ENCODE results near the gene CARS1.

Gene CARS1

GRCh38 chr11:2980168-2980840, 76.9 kb downstream of the CARS1 start:
- Histone ChIP-seq H3K4me3 (ENCODE audit: insufficient read length, low read depth) (no peak overlapping the region), H3K9me3 (ENCODE audit: insufficient read depth, low read length) (no peaks in the 10 kb centered on the region), H3K4me1 (ENCODE audit: insufficient read depth, insufficient read length) (no peaks in the 10 kb centered on the region), H3K27me3 (ENCODE audit: insufficient read depth, insufficient read length) (no peaks in the 10 kb centered on the region), H3K9ac (ENCODE audit: insufficient read length, low read depth) (no peak overlapping the region), H3K36me3 (ENCODE audit: insufficient read depth, insufficient read length, low read length) (peaks cover 70% of the 10 kb centered on the region)
- no peak for DNase-seq (ENCODE audit: low read depth, low spot score)
- TF ChIP-seq YY1 (IDR thresholded peaks at IDR 0.05; ENCODE audit: insufficient read depth, insufficient read length) (no peak), ZNF274 (IDR thresholded peaks at IDR 0.05; ENCODE audit: low read depth, low read length) (no peak), SUZ12 (IDR thresholded peaks at IDR 0.05; ENCODE audit: extremely low read depth, insufficient read depth, insufficient read length) (no peak)

DNA sequence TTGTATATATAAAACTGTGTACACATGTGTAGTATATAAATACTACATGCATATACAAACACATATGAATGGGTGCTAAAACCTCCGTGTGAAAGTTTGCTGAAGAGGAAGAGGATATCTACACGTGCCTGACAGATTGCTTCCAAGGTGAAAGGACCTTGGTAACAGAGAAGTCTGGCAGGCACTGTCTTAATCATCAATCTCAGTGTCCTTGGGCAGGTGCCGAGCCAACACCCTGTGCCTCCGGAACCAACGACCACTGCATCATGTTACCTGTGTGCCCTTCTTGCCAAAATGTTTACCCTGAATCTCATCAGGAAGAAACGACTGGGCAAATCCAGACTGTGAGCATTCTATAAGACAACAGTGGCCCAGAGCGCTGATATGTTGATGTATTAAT, 80.1 kb downstream of the CARS1 start:
- Histone ChIP-seq H3K27me3 (ENCODE audit: insufficient read depth, insufficient read length) (no peaks in the 10 kb centered on the region), H3K4me3 (ENCODE audit: insufficient read length, low read depth) (no peak overlapping the region), H3K4me1 (ENCODE audit: insufficient read depth, insufficient read length) (no peaks in the 10 kb centered on the region), H3K36me3 (ENCODE audit: insufficient read depth, insufficient read length, low read length) (peaks cover 82% of the 10 kb centered on the region), H3K9ac (ENCODE audit: insufficient read length, low read depth) (no peak overlapping the region), H3K9me3 (ENCODE audit: insufficient read depth, low read length) (no peaks in the 10 kb centered on the region)
- TF ChIP-seq YY1 (IDR thresholded peaks at IDR 0.05; ENCODE audit: insufficient read depth, insufficient read length) (no peak), ZNF274 (IDR thresholded peaks at IDR 0.05; ENCODE audit: low read depth, low read length) (no peak), SUZ12 (IDR thresholded peaks at IDR 0.05; ENCODE audit: extremely low read depth, insufficient read depth, insufficient read length) (no peak)
- no peak for DNase-seq (ENCODE audit: low read depth, low spot score)

- Histone ChIP-seq H3K4me1 (ENCODE audit: insufficient read depth, insufficient read length) (no peaks in the 10 kb centered on the region), H3K27me3 (ENCODE audit: insufficient read depth, insufficient read length) (no peaks in the 10 kb centered on the region), H3K9ac (ENCODE audit: insufficient read length, low read depth) (no peak overlapping the region), H3K36me3 (ENCODE audit: insufficient read depth, insufficient read length, low read length) (peaks cover 88% of the 10 kb centered on the region), H3K9me3 (ENCODE audit: insufficient read depth, low read length) (no peaks in the 10 kb centered on the region), H3K4me3 (ENCODE audit: insufficient read length, low read depth) (no peak overlapping the region)
- no peak for DNase-seq (ENCODE audit: low read depth, low spot score)
- TF ChIP-seq YY1 (IDR thresholded peaks at IDR 0.05; ENCODE audit: insufficient read depth, insufficient read length) (no peak), ZNF274 (IDR thresholded peaks at IDR 0.05; ENCODE audit: low read depth, low read length) (no peak), SUZ12 (IDR thresholded peaks at IDR 0.05; ENCODE audit: extremely low read depth, insufficient read depth, insufficient read length) (no peak)
Observed at GRCh38 chr11:2976294-2977063, 80.7 kb downstream of the CARS1 start.

DNA sequence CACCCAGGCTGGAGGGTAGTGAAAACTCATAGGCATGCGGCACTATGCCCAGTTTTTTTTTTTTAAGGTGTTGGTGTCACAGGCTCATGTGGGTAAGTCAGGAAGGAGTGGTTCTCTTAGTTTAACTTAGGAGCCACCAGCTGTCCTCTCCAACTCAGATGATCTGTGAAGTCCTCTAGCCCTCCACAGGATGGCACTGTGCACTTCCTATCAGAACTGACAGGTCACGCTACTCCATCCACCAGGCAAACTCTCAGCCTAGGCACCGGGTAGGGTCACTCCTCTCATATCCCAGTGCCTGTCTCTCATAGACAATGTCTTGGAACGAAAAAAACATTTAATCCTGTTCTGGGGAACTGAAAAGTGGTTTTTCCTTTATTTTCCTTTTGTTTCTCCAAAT, 81.6 kb downstream of the CARS1 start:
- Histone ChIP-seq H3K36me3 (ENCODE audit: insufficient read depth, insufficient read length, low read length) (peaks cover 97% of the 10 kb centered on the region), H3K27me3 (ENCODE audit: insufficient read depth, insufficient read length) (no peaks in the 10 kb centered on the region), H3K4me3 (ENCODE audit: insufficient read length, low read depth) (no peak overlapping the region), H3K4me1 (ENCODE audit: insufficient read depth, insufficient read length) (no peaks in the 10 kb centered on the region), H3K9ac (ENCODE audit: insufficient read length, low read depth) (no peak overlapping the region), H3K9me3 (ENCODE audit: insufficient read depth, low read length) (no peaks in the 10 kb centered on the region)
- TF ChIP-seq SUZ12 (IDR thresholded peaks at IDR 0.05; ENCODE audit: extremely low read depth, insufficient read depth, insufficient read length) = no peak
- no peak for TF ChIP-seq ZNF274 (IDR thresholded peaks at IDR 0.05; ENCODE audit: low read depth, low read length)
- no peak for TF ChIP-seq YY1 (IDR thresholded peaks at IDR 0.05; ENCODE audit: insufficient read depth, insufficient read length)
- DNase-seq (ENCODE audit: low read depth, low spot score) = no peak

GRCh38 chr11:2974272-2974671, 83.0 kb downstream of the CARS1 start:
- TF ChIP-seq SUZ12 (IDR thresholded peaks at IDR 0.05; ENCODE audit: extremely low read depth, insufficient read depth, insufficient read length) (no peak), ZNF274 (IDR thresholded peaks at IDR 0.05; ENCODE audit: low read depth, low read length) (no peak), YY1 (IDR thresholded peaks at IDR 0.05; ENCODE audit: insufficient read depth, insufficient read length) (no peak)
- peaks cover 100% of the 10 kb centered on the region for H3K36me3 ChIP-seq (ENCODE audit: insufficient read depth, insufficient read length, low read length)
- H3K9me3 ChIP-seq (ENCODE audit: insufficient read depth, low read length) = no peaks in the 10 kb centered on the region

GRCh38 chr11:2968341-2968900, 88.8 kb downstream of the CARS1 start:
- Histone ChIP-seq H3K27me3 (ENCODE audit: insufficient read depth, insufficient read length) (no peaks in the 10 kb centered on the region), H3K36me3 (ENCODE audit: insufficient read depth, insufficient read length, low read length) (peaks cover 97% of the 10 kb centered on the region), H3K9me3 (ENCODE audit: insufficient read depth, low read length) (no peaks in the 10 kb centered on the region), H3K4me1 (ENCODE audit: insufficient read depth, insufficient read length) (no peaks in the 10 kb centered on the region), H3K9ac (ENCODE audit: insufficient read length, low read depth) (no peak overlapping the region), H3K4me3 (ENCODE audit: insufficient read length, low read depth) (no peak overlapping the region)
- TF ChIP-seq ZNF274 (IDR thresholded peaks at IDR 0.05; ENCODE audit: low read depth, low read length) (no peak), SUZ12 (IDR thresholded peaks at IDR 0.05; ENCODE audit: extremely low read depth, insufficient read depth, insufficient read length) (no peak), YY1 (IDR thresholded peaks at IDR 0.05; ENCODE audit: insufficient read depth, insufficient read length) (no peak)
- no peak for DNase-seq (ENCODE audit: low read depth, low spot score)

More at GRCh38 chr11:2974272-2974671, 83.0 kb downstream of the CARS1 start:
- Histone ChIP-seq H3K9ac (ENCODE audit: insufficient read length, low read depth) (no peak overlapping the region), H3K4me1 (ENCODE audit: insufficient read depth, insufficient read length) (no peaks in the 10 kb centered on the region), H3K4me3 (ENCODE audit: insufficient read length, low read depth) (no peak overlapping the region), H3K27me3 (ENCODE audit: insufficient read depth, insufficient read length) (no peaks in the 10 kb centered on the region)
- no peak for DNase-seq (ENCODE audit: low read depth, low spot score)

DNA sequence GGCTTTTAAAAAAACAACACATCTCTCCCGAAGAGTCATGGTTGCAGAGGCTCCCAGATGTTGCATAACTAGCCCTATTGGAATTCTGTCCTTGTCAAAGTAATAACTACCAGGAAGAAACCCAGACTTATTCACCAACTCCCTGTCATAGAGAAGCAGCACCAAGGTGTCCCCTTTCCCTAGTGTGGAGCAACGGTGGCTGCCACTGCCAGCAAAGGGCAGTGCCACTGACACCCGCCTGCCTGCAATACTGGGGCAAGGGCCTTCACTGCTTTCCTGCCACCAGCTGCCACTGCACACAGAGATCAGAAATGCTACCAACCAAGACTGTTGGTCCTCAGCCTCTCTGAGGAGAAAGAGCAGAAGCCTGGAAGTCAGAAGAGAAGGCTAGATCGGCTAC, 92.4 kb downstream of the CARS1 start:
- no peak for TF ChIP-seq YY1 (IDR thresholded peaks at IDR 0.05; ENCODE audit: insufficient read depth, insufficient read length)
- TF ChIP-seq SUZ12 (IDR thresholded peaks at IDR 0.05; ENCODE audit: extremely low read depth, insufficient read depth, insufficient read length) = no peak
- TF ChIP-seq ZNF274 (IDR thresholded peaks at IDR 0.05; ENCODE audit: low read depth, low read length) = no peak
- H3K4me3 ChIP-seq (ENCODE audit: insufficient read length, low read depth) = no peak overlapping the region
- no peaks in the 10 kb centered on the region for H3K9me3 ChIP-seq (ENCODE audit: insufficient read depth, low read length)
- no peaks in the 10 kb centered on the region for H3K27me3 ChIP-seq (ENCODE audit: insufficient read depth, insufficient read length)
- peaks cover 2% of the 10 kb centered on the region for H3K4me1 ChIP-seq (ENCODE audit: insufficient read depth, insufficient read length)
- DNase-seq (ENCODE audit: low read depth, low spot score) = no peak
- no peak overlapping the region for H3K9ac ChIP-seq (ENCODE audit: insufficient read length, low read depth)
- peaks cover 91% of the 10 kb centered on the region for H3K36me3 ChIP-seq (ENCODE audit: insufficient read depth, insufficient read length, low read length)

Measured in NT2/D1 (cell line).